Trophoblast cell (in vitro differentiated cells and primary cell): ENCODE data around the gene CHST15. TPM values are rescaled to one million over a fixed set of nuclear protein-coding genes. Genes with fewer than 3 reads are reported as not detected.

Experiments used
- DNase-seq, 2 donors: peaks; one replicate each; pipeline ENCODE4 v3.0.0-alpha.2; 2016
- H2AFZ ChIP-seq: 2 replicates; pipeline ENCODE4 v1.6.1; 2013; ENCODE audit warnings: low read length, moderate library complexity, mild to moderate bottlenecking; ENCODE audit not compliant: insufficient read depth, poor library complexity
- H2AK5ac ChIP-seq: 2 replicates; pipeline ENCODE4 v1.6.1; 2013; ENCODE audit warnings: mild to moderate bottlenecking, low read length
- H2BK120ac ChIP-seq: 2 replicates; pipeline ENCODE4 v1.6.1; 2013; ENCODE audit warnings: low read length, mild to moderate bottlenecking, moderate library complexity; ENCODE audit not compliant: insufficient read depth, poor library complexity
- H2BK12ac ChIP-seq: 2 replicates; pipeline ENCODE4 v1.6.1; 2013; ENCODE audit warnings: mild to moderate bottlenecking, low read length, moderate library complexity
- H2BK5ac ChIP-seq: 2 replicates; pipeline ENCODE4 v1.6.1; 2013; ENCODE audit warnings: low read length, low read depth, moderate library complexity, mild to moderate bottlenecking; ENCODE audit not compliant: poor library complexity
- H3K14ac ChIP-seq: 2 replicates; pipeline ENCODE4 v1.6.1; 2013; ENCODE audit warnings: mild to moderate bottlenecking, low read length
- H3K18ac ChIP-seq: 2 replicates; pipeline ENCODE4 v1.6.1; 2013; ENCODE audit warnings: mild to moderate bottlenecking, low read length
- H3K23ac ChIP-seq: 2 replicates; pipeline ENCODE4 v1.6.1; 2013; ENCODE audit warnings: low read length
- H3K27ac ChIP-seq: 2 replicates; pipeline ENCODE4 v1.5.1; 2013; ENCODE audit warnings: low read depth, mild to moderate bottlenecking, inconsistent platforms, low read length, moderate library complexity
- H3K27me3 ChIP-seq: 2 replicates; pipeline ENCODE4 v1.6.1; 2013; ENCODE audit warnings: inconsistent platforms, mild to moderate bottlenecking, low read length, moderate library complexity; ENCODE audit not compliant: insufficient read depth
- H3K36me3 ChIP-seq, 2 experiments: 1 replicate in 1 of 2; 2 replicates in 1 of 2; pipeline ENCODE4 v1.6.1; 2013; ENCODE audit warnings: low read length in 2 of 2, mild to moderate bottlenecking in 2 of 2, moderate library complexity in 1 of 2; ENCODE audit not compliant: insufficient read depth in 2 of 2, control insufficient read depth in 1 of 2
- H3K4ac ChIP-seq: 2 replicates; pipeline ENCODE4 v1.6.1; 2013; ENCODE audit warnings: low read depth, mild to moderate bottlenecking, low read length, moderate library complexity
- H3K4me1 ChIP-seq, 2 experiments: 1 replicate in 1 of 2; 2 replicates in 1 of 2; pipeline ENCODE4 v1.6.1; 2013; ENCODE audit warnings: low read length in 2 of 2, mild to moderate bottlenecking in 2 of 2, moderate library complexity in 1 of 2; ENCODE audit not compliant: insufficient read depth in 2 of 2, control insufficient read depth in 1 of 2
- H3K4me2 ChIP-seq: 2 replicates; pipeline ENCODE4 v1.6.1; 2013; ENCODE audit warnings: inconsistent platforms, mild to moderate bottlenecking, low read length, moderate library complexity
- H3K4me3 ChIP-seq: 2 replicates; pipeline ENCODE4 v1.5.1; 2013; ENCODE audit warnings: mild to moderate bottlenecking, low read depth, low read length, inconsistent platforms
- H3K79me1 ChIP-seq: one replicate; pipeline ENCODE4 v1.6.1; 2013; ENCODE audit warnings: low read length
- H3K79me2 ChIP-seq: 2 replicates; pipeline ENCODE4 v1.6.1; 2013; ENCODE audit warnings: low read length, mild to moderate bottlenecking; ENCODE audit not compliant: control insufficient read depth, insufficient read depth, poor library complexity
- H3K9ac ChIP-seq: 2 replicates; pipeline ENCODE4 v1.6.1; 2013; ENCODE audit warnings: mild to moderate bottlenecking, low read length
- H3K9me3 ChIP-seq: 2 replicates; pipeline ENCODE4 v1.6.1; 2013; ENCODE audit warnings: low read depth, mild to moderate bottlenecking, control low read depth, inconsistent platforms, low read length; ENCODE audit not compliant: insufficient read depth
- H4K12ac ChIP-seq: 2 replicates; pipeline ENCODE4 v1.6.1; 2013; ENCODE audit warnings: low read depth, mild to moderate bottlenecking, low read length, moderate library complexity
- H4K8ac ChIP-seq: 2 replicates; pipeline ENCODE4 v1.6.1; 2013; ENCODE audit warnings: low read depth, mild to moderate bottlenecking, low read length, moderate library complexity
- H4K91ac ChIP-seq: one replicate; pipeline ENCODE4 v1.6.1; 2013; ENCODE audit warnings: low read depth, mild to moderate bottlenecking, low read length, moderate library complexity
- WGBS: extraction: QIAGEN DNeasy Blood & Tissue Kit; methylation state at CpG from one replicate; pipeline ENCODE4 v1.1.7; 2013; ENCODE audit warnings: missing lambda C conversion rate; ENCODE audit not compliant: insufficient read length, insufficient coverage; ENCODE audit errors: extremely low coverage; 5-methylcytosine and 5-hydroxymethylcytosine counted together
- polyA plus RNA-seq: library from polyadenylated mRNA; stranded (reverse); fragments of 200-250 nt; gene quantifications from 2 replicates; pipeline ENCODE4 v1.2.3, GENCODE V29; 2013

CHST15 gene, protein sequence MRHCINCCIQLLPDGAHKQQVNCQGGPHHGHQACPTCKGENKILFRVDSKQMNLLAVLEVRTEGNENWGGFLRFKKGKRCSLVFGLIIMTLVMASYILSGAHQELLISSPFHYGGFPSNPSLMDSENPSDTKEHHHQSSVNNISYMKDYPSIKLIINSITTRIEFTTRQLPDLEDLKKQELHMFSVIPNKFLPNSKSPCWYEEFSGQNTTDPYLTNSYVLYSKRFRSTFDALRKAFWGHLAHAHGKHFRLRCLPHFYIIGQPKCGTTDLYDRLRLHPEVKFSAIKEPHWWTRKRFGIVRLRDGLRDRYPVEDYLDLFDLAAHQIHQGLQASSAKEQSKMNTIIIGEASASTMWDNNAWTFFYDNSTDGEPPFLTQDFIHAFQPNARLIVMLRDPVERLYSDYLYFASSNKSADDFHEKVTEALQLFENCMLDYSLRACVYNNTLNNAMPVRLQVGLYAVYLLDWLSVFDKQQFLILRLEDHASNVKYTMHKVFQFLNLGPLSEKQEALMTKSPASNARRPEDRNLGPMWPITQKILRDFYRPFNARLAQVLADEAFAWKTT
- polyA plus RNA-seq: 2.6 TPM in 2 replicates

DNA sequence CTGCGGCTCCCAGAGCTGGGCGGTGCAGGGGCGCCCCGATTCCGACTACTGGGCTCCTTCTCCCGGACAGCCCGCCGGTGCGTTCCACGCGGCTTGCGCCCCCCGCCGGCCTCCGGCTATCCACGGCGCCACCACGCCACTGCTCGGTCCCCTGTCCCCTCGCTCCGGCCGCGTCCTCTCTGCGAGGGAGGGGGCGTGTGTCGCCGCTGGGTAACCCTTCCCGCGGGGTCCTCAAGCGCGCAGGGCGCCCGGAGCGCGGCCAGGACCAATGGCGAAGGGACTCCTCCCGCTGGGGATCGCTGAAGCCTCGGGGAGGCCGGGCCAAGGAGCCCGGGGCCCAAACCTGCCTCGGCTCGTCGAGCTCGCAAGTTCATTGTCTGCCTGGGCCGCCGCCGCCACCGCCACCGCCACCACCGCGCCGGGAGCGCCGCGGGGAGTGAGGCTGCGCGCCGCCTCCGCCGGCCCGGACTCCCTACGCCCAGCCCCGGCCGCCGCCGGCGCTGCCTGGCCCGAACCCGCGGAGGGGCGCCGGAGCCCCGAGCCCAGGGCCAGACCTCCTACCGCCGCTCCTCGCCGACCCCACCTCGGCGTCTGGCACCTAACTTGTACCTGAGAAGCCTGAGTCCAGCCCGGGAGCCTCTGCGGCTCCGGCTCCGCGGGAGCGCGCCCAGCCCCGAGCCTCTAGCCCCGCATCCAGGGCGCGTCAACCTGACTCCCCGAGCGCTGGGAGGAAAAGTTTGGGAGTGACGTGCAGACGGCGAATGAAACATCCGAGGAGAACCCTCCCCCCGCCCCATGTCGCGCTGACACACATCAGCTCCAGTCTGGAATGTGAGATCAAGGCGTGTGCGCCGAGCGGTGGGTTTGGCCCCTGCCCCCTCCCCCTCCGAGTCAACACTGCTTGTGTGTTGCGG is at the start of gene CHST15:
Gene CHST15 (minus strand): TSS at position 739 of the 914 bp plus-strand sequence. CDS start 47,386 bp downstream, outside the sequence.
- Histone ChIP-seq H3K9me3 (no peaks in the 10 kb centered on the region), H3K4me3 (peak within 1 kb of the TSS; percentile 76), H4K91ac (peak within 1 kb of the TSS; percentile 30), H2AFZ (peak within 1 kb of the TSS; percentile 67), H2BK120ac (no peak within 1 kb of the TSS), H3K4me1 (peaks cover 12% of the 10 kb centered on the region in 2 experiments), H3K9ac (peak within 1 kb of the TSS; percentile 50), H3K4ac (peak within 1 kb of the TSS; percentile 43), H2BK5ac (no peak within 1 kb of the TSS), H3K79me2 (peaks cover 3% of the 10 kb centered on the region), H3K36me3 (no peaks in the 10 kb centered on the region), H4K12ac (no peak within 1 kb of the TSS), H3K14ac (peak within 1 kb of the TSS; percentile 2), H4K8ac (no peak within 1 kb of the TSS), H2AK5ac (no peak within 1 kb of the TSS), H3K4me2 (peak within 1 kb of the TSS; percentile 94), H3K23ac (no peak within 1 kb of the TSS), H3K27ac (no peak within 1 kb of the TSS), H3K27me3 (peaks cover 11% of the 10 kb centered on the region), H2BK12ac (no peak within 1 kb of the TSS), H3K79me1 (peaks cover 9% of the 10 kb centered on the region), H3K18ac (peak within 1 kb of the TSS; percentile 12)
- peak in 1 of 2 donors; percentile 47 for DNase-seq
- WGBS: no CpG with 5 or more reads among the region's 106 CpGs

DNA sequence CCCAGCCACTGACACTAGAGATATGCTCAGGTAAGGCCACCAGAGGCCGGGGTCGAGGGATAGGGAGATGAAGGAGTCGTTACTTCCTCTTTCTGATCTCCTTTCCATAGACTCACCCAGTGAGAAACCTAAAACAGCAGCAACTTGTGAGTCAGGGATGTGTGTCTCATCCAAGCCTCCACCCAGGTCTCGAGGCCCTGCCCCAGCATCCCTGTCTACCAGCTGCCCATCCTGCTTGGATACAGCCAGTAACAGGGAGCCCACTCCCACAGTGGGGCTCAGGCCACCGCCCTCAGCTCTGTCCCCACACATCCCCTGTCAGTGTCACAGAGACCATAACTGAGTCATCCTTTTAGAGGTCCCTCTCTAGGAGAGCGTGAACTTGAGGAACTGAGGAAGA is 49.6 kb upstream of the CHST15 start:
- H3K9ac ChIP-seq: no peak overlapping the region
- H3K36me3 ChIP-seq: no peaks in the 10 kb centered on the region
- no peaks in the 10 kb centered on the region for H3K27me3 ChIP-seq
- no peak overlapping the region for H2BK12ac ChIP-seq
- no peak overlapping the region for H3K18ac ChIP-seq
- H2BK5ac ChIP-seq: no peak overlapping the region
- no peak overlapping the region for H4K8ac ChIP-seq
- H2BK120ac ChIP-seq: no peak overlapping the region
- no peaks in the 10 kb centered on the region for H3K4me1 ChIP-seq
- H3K4me2 ChIP-seq: no peak overlapping the region
- H3K79me2 ChIP-seq: no peaks in the 10 kb centered on the region
- H3K27ac ChIP-seq: no peak overlapping the region
- H3K4me3 ChIP-seq: no peak overlapping the region
- no peak overlapping the region for H2AK5ac ChIP-seq
- no peak overlapping the region for H3K4ac ChIP-seq
- DNase-seq: no peak
- H3K14ac ChIP-seq: no peak overlapping the region
- H3K9me3 ChIP-seq: no peaks in the 10 kb centered on the region
- WGBS: no CpG with 5 or more reads among the region's 6 CpGs
- H3K79me1 ChIP-seq: no peaks in the 10 kb centered on the region
- H2AFZ ChIP-seq: no peak overlapping the region
- no peak overlapping the region for H4K12ac ChIP-seq
- H3K23ac ChIP-seq: no peak overlapping the region
- no peak overlapping the region for H4K91ac ChIP-seq

DNA sequence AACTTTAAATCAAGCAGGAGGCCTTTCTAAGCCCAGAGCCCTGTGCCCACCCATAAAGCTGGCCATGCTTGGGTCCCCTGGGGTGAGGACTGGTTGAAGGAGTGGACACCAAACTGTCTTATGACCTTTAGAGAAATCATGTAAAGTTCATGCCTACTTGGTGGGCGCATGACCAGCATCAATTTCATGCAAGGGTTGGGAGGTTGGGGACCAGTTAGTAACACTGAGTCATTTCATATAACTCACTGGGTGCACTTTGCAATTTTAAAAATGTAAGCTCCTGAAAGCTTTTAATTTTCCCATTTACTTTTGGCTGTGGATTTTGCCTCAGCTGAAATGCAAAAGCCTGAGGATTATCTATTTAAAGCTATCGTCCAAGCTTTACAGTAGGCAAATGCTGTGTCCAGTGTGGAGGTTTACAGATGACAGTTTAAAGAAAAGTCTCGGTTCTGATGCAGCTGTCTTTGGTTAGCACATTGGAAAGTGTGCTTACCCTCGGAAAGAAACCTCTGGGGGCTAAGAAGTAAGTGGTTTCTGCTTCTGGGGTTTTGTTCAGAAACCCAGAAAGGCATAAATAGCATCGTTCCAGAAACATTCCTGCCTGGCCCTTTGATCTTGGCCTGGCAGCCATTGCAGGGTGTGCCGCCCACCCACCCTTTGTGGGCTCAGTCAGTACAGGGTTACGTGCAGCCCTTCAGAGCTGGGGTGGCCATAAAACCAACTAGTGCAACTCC is 48.8 kb upstream of the CHST15 start:
- H4K12ac ChIP-seq: no peak overlapping the region
- H3K36me3 ChIP-seq: no peaks in the 10 kb centered on the region
- no peak overlapping the region for H2AFZ ChIP-seq
- H3K4ac ChIP-seq: no peak overlapping the region
- H3K27ac ChIP-seq: no peak overlapping the region
- no peaks in the 10 kb centered on the region for H3K4me1 ChIP-seq
- H4K8ac ChIP-seq: no peak overlapping the region
- H3K23ac ChIP-seq: no peak overlapping the region
- H3K4me3 ChIP-seq: no peak overlapping the region
- H2BK5ac ChIP-seq: no peak overlapping the region
- no peak for DNase-seq
- no peaks in the 10 kb centered on the region for H3K27me3 ChIP-seq
- H4K91ac ChIP-seq: no peak overlapping the region
- H3K18ac ChIP-seq: no peak overlapping the region
- H3K9ac ChIP-seq: no peak overlapping the region
- H3K79me2 ChIP-seq: no peaks in the 10 kb centered on the region
- H3K4me2 ChIP-seq: no peak overlapping the region
- no peak overlapping the region for H2BK12ac ChIP-seq
- no peak overlapping the region for H2BK120ac ChIP-seq
- WGBS: no CpG with 5 or more reads among the region's 7 CpGs
- H3K14ac ChIP-seq: no peak overlapping the region
- H2AK5ac ChIP-seq: no peak overlapping the region
- H3K79me1 ChIP-seq: no peaks in the 10 kb centered on the region
- H3K9me3 ChIP-seq: no peaks in the 10 kb centered on the region

DNA sequence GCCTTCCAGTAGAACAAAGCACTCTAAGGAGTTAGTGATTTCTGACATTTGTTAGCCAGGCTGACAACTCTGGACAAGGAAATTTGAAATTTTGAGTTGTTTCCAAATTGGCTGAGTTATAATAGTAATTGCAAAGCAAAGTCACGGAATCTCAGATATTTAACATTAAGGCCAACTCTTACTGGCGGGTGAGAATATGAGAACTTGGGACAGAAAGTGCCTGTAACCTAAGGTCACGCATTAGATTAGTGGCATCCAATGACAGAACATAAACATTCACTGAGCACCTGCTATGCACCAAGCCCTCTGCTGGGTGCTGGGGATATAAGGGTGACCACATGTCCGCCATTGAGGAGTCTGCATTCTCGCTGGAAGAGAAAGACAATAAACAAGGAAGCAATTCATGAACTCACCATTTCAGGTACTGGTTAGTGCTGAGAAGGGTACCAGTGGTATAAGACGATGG is 45.5 kb upstream of the CHST15 start:
- H4K12ac ChIP-seq: no peak overlapping the region

More for the DNA sequence above, 45.5 kb upstream of the CHST15 start:
- Histone ChIP-seq H3K4me3 (no peak overlapping the region), H2BK120ac (no peak overlapping the region), H3K9me3 (no peaks in the 10 kb centered on the region), H3K14ac (no peak overlapping the region), H3K23ac (no peak overlapping the region), H3K4me2 (no peak overlapping the region), H3K4ac (no peak overlapping the region), H3K27me3 (no peaks in the 10 kb centered on the region), H2BK5ac (no peak overlapping the region), H3K36me3 (no peaks in the 10 kb centered on the region), H3K79me2 (no peaks in the 10 kb centered on the region), H3K79me1 (no peaks in the 10 kb centered on the region), H3K9ac (no peak overlapping the region), H2AK5ac (no peak overlapping the region), H3K4me1 (no peaks in the 10 kb centered on the region), H3K27ac (no peak overlapping the region), H4K91ac (no peak overlapping the region), H3K18ac (no peak overlapping the region), H4K8ac (no peak overlapping the region), H2BK12ac (no peak overlapping the region), H2AFZ (no peak overlapping the region)
- DNase-seq: no peak
- no CpG with 5 or more reads among the region's 6 CpGs for whole genome bisulfite sequencing
